Prostate gland (tissue), 2 donors: ENCODE results near the gene ARHGAP26.

Source experiments
- CTCF ChIP-seq, 4 experiments: fragments of 200-600 bp in 2 of 4; fragments of 450-650 bp in 2 of 4; sonication (generic) in 2 of 4; IDR thresholded peaks; 1 replicate in 3 of 4; 2 replicates in 1 of 4; pipeline ENCODE4 v1.5.1; 2016 to 2019; ENCODE audit warnings: antibody characterized with exemption in 4 of 4, mild to moderate bottlenecking in 2 of 4, moderate library complexity in 2 of 4
- POLR2A ChIP-seq: fragments of 450-650 bp; IDR thresholded peaks from one replicate; pipeline ENCODE4 v1.6.1; 2016; ENCODE audit warnings: antibody characterized with exemption, mild to moderate bottlenecking
- POLR2AphosphoS5 ChIP-seq: sonication (generic); formaldehyde crosslinking; IDR thresholded peaks from one replicate; pipeline ENCODE4 v1.6.1; 2017; ENCODE audit warnings: antibody characterized with exemption

GRCh38 chr5:143173139-143173889 is 403.1 kb downstream of the ARHGAP26 start:
- no peak for TF ChIP-seq POLR2A
- no peak for TF ChIP-seq CTCF (IDR thresholded peaks at IDR 0.05)
- no peak for TF ChIP-seq POLR2AphosphoS5
